GM12878 (cell line): ENCODE results near the gene SORBS1. TPM values are rescaled to one million over a fixed set of nuclear protein-coding genes. Genes with fewer than 3 reads are reported as not detected.

Experiments used
- ATAC-seq: fragments of 200-7000 bp; cut with Tn5 transposase; 3 replicates; pipeline ENCODE4 v1.9.1; 2020; ENCODE audit warnings: mild to moderate bottlenecking, moderate library complexity
- BruUV-seq: library from RNA; stranded (reverse); fragments of 400-500 nt; replicated peaks from 2 replicates; lab custom pipeline; 2021; lab: Mats Ljungman, UMichigan
- CTCF ChIA-PET: fragments of 300-600 bp; sonication (Branson Sonifier 250); formaldehyde crosslinking; extraction: SDS; loops from one replicate; lab custom pipeline; 2021; ENCODE audit warnings: inconsistent platforms; lab: Yijun Ruan, JAX
- POLR2A ChIA-PET: fragments of 350-600 bp; formaldehyde crosslinking; extraction: SDS; loops from one replicate; lab custom pipeline; 2021; ENCODE audit warnings: inconsistent platforms; lab: Charles Lee
- RAD21 ChIA-PET: fragments of 300-600 bp; sonication (Branson Sonifier 250); formaldehyde crosslinking; loops from one replicate; lab custom pipeline; 2023; ENCODE audit warnings: antibody characterized with exemption; ENCODE audit not compliant: unreplicated experiment; lab: Charles Lee
- SMC1A ChIA-PET: fragments of 300-600 bp; sonication (Branson Sonifier 250); formaldehyde crosslinking; loops from one replicate; lab custom pipeline; 2023; ENCODE audit not compliant: unreplicated experiment, uncharacterized antibody; lab: Charles Lee
- DNase-seq: peaks from one replicate; pipeline ENCODE4 v3.0.0-alpha.2; 2011; ENCODE audit warnings: low read depth, low spot score
- FAIRE-seq: peaks from 3 replicates; lab custom pipeline; 2011; peaks lifted over from hg19 to GRCh38; lab: Jason Lieb, UNC
- H2AFZ ChIP-seq: 2 replicates; pipeline ENCODE4 v1.6.0; 2011; ENCODE audit warnings: low read depth, low read length, control low read depth; ENCODE audit not compliant: control insufficient read depth
- H3K27ac ChIP-seq: 2 replicates; pipeline ENCODE4 v1.5.1; 2011; ENCODE audit warnings: control low read depth; ENCODE audit not compliant: control insufficient read depth, insufficient read depth
- H3K27me3 ChIP-seq, 2 experiments: replicated peaks in 1 of 2; 2 replicates each; pipeline versions ENCODE4 v1.6.0 to v1.6.1; 2011; ENCODE audit warnings: low read length in 1 of 2; ENCODE audit not compliant: control insufficient read depth in 2 of 2, insufficient read depth in 2 of 2
- H3K36me3 ChIP-seq, 2 experiments: 2 replicates each; pipeline ENCODE4 v1.5.1; 2011; ENCODE audit warnings: low read length in 1 of 2; ENCODE audit not compliant: control insufficient read depth in 2 of 2, insufficient read depth in 2 of 2
- H3K4me1 ChIP-seq: 2 replicates; pipeline ENCODE4 v1.6.1; 2011; ENCODE audit warnings: mild to moderate bottlenecking, low read length, moderate library complexity, mixed read lengths; ENCODE audit not compliant: control insufficient read depth, insufficient read depth
- H3K4me2 ChIP-seq: 2 replicates; pipeline ENCODE4 v1.6.0; 2011; ENCODE audit warnings: control low read depth; ENCODE audit not compliant: control insufficient read depth, insufficient read depth
- H3K4me3 ChIP-seq: fragments of 200-600 bp; sonication (generic); 2 replicates; pipeline ENCODE4 v1.5.1; 2016
- H3K79me2 ChIP-seq: 2 replicates; pipeline ENCODE4 v1.6.0; 2011; ENCODE audit warnings: low read length; ENCODE audit not compliant: control insufficient read depth, insufficient read depth
- H3K9ac ChIP-seq: 2 replicates; pipeline ENCODE4 v1.8.0; 2011; ENCODE audit warnings: low read length, control low read depth, mixed read lengths; ENCODE audit not compliant: control insufficient read depth, insufficient read depth
- H3K9me3 ChIP-seq: replicated peaks from 3 replicates; pipeline ENCODE4 v1.5.1; 2011; ENCODE audit warnings: mild to moderate bottlenecking, low read length; ENCODE audit not compliant: control insufficient read depth, insufficient read depth
- H4K20me1 ChIP-seq: 2 replicates; pipeline ENCODE4 v1.6.0; 2011; ENCODE audit not compliant: control insufficient read depth, insufficient read depth
- CBX5 ChIP-seq: sonication (generic); IDR thresholded peaks from 2 replicates; pipeline ENCODE4 v1.6.1; 2016; ENCODE audit warnings: low read depth, moderate library complexity, mild to moderate bottlenecking, inconsistent platforms
- ETV6 ChIP-seq, 2 experiments: fragments of 450-650 bp in 1 of 2; IDR thresholded peaks in 1 of 2; conservative IDR thresholded peaks in 1 of 2; 2 replicates each; pipeline ENCODE4 v1.6.1; 2014; ENCODE audit warnings: antibody characterized with exemption in 1 of 2, borderline replicate concordance in 1 of 2, low read depth in 1 of 2, mild to moderate bottlenecking in 1 of 2, moderate library complexity in 1 of 2
- IRF3 ChIP-seq: fragments of 450-650 bp; IDR thresholded peaks from 2 replicates; pipeline ENCODE4 v1.6.1; 2014; ENCODE audit warnings: mild to moderate bottlenecking
- JUNB ChIP-seq: IDR thresholded peaks from 2 replicates; pipeline ENCODE4 v1.6.1; 2016; ENCODE audit warnings: antibody characterized with exemption, mild to moderate bottlenecking
- KLF5 ChIP-seq: fragments of 450-650 bp; IDR thresholded peaks from 2 replicates; pipeline ENCODE4 v1.6.1; 2014; ENCODE audit warnings: mild to moderate bottlenecking; ENCODE audit not compliant: partially characterized antibody
- MEF2A ChIP-seq: IDR thresholded peaks from 2 replicates; pipeline ENCODE4 v1.6.1; 2011; ENCODE audit warnings: low read depth, mild to moderate bottlenecking, low read length, moderate library complexity; ENCODE audit not compliant: insufficient read depth
- PML ChIP-seq: IDR thresholded peaks from 2 replicates; pipeline ENCODE4 v1.6.1; 2012; ENCODE audit warnings: low read length, inconsistent platforms
- SIN3A ChIP-seq: IDR thresholded peaks from 2 replicates; pipeline ENCODE4 v1.6.1; 2012; ENCODE audit warnings: low read depth, low read length, improper control_type of control experiment
- SREBF2 ChIP-seq: IDR thresholded peaks from 2 replicates; pipeline ENCODE4 v1.6.1; 2012; ENCODE audit warnings: mild to moderate bottlenecking, low read length
- TCF12 ChIP-seq: IDR thresholded peaks from 2 replicates; pipeline ENCODE4 v1.6.1; 2011; ENCODE audit warnings: low read depth, mild to moderate bottlenecking, low read length
- ZBTB11 ChIP-seq: fragments of 450-650 bp; formaldehyde crosslinking; IDR thresholded peaks from 2 replicates; pipeline ENCODE4 v1.5.0; 2022; ENCODE audit warnings: mild to moderate bottlenecking, missing genetic modification characterization
- ZNF217 ChIP-seq: fragments of 450-650 bp; IDR thresholded peaks from 2 replicates; pipeline ENCODE4 v1.6.1; 2017; ENCODE audit warnings: antibody characterized with exemption, mild to moderate bottlenecking
- WGBS: methylation state at CpG from one replicate; pipeline ENCODE4 v1.1.6; 2016; ENCODE audit warnings: low lambda C conversion rate; ENCODE audit not compliant: insufficient replicate concordance, insufficient coverage; ENCODE audit errors: missing lambda C conversion rate; 5-methylcytosine and 5-hydroxymethylcytosine counted together
- in situ Hi-C: fragments of 300-500 bp; cut with MboI; formaldehyde crosslinking; loops from 9 replicates; pipeline ENCODE4 v1.14.3; 2018; ENCODE audit warnings: mixed read lengths
- intact Hi-C: fragments of 100-400 bp; cut with micrococcal nuclease; formaldehyde crosslinking; loops from one replicate; pipeline ENCODE4 v1.14.2; 2022; ENCODE audit not compliant: unreplicated experiment
- polyA plus RNA-seq, 11 experiments: library from polyadenylated mRNA; depleted of rRNA in 4 of 11; unstranded in 6 of 11; stranded (reverse) in 5 of 11; fragments of >200 nt; fragmentation: Nextera tagmentation in 4 of 11; fragmentation: Illumina TruSeq in 1 of 11; extraction: Ambion mirVana in 4 of 11; extraction: Trizol in 1 of 11; gene quantifications; 1 replicate in 1 of 11; 2 replicates in 10 of 11; pipeline versions ENCODE4 v1.2.1 to v1.2.3, GENCODE V29; 2011 to 2016; ENCODE audit warnings: inconsistent platforms in 2 of 11, missing spikeins in 2 of 11, low read depth in 1 of 11
- total RNA-seq, 4 experiments: library from RNA; depleted of rRNA in 3 of 4; stranded (reverse); fragments of >200 nt in 3 of 4; fragmentation: Illumina TruSeq in 1 of 4; extraction: Trizol in 1 of 4; gene quantifications; 2 replicates each; pipeline versions ENCODE4 v1.2.1 to v1.2.3, GENCODE V29; 2013 to 2021
- TF ChIP-seq, protein P1 (sequence below): fragments of 450-650 bp; IDR thresholded peaks from 2 replicates; pipeline ENCODE4 v1.6.1; 2016; ENCODE audit warnings: mild to moderate bottlenecking

The SORBS1 gene
- total and polyA plus RNA-seq, 10 of the 15 experiments (the other 5 are each of a cell fraction or from before 2014, with no cell fraction given), result 0.13 to 0.75 (median 0.39) TPM

DNA sequence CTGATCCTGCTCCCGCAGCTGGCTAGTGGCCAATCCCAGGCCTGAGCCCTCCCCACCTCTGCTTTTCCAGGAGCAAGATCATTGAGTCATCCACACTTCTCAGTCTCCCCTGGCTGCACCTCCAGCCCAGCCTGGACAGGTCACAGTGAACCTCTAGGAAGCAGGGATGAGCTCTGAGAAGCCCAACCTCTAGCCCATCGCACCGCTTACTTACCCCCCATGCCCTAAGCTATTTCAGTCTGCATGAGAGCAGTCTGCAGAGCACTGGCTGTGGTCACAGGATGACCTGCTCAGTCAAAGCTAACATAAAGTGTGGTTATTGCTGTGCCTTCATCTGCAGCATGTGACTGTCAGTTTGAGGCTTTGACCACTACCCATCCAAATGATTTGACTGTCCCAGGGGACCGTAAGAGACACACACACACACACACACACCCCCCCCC lies 129.2 kb downstream of the SORBS1 start (continued):
- no peak for TF ChIP-seq KLF5
- TF ChIP-seq TCF12, result 0 out of 2 replicates have a peak, but pooled peaks have one; percentile 39
- TF ChIP-seq, protein P1, sequence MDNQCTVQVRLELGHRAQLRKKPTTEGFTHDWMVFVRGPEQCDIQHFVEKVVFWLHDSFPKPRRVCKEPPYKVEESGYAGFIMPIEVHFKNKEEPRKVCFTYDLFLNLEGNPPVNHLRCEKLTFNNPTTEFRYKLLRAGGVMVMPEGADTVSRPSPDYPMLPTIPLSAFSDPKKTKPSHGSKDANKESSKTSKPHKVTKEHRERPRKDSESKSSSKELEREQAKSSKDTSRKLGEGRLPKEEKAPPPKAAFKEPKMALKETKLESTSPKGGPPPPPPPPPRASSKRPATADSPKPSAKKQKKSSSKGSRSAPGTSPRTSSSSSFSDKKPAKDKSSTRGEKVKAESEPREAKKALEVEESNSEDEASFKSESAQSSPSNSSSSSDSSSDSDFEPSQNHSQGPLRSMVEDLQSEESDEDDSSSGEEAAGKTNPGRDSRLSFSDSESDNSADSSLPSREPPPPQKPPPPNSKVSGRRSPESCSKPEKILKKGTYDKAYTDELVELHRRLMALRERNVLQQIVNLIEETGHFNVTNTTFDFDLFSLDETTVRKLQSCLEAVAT, result peak; percentile 73

DNA sequence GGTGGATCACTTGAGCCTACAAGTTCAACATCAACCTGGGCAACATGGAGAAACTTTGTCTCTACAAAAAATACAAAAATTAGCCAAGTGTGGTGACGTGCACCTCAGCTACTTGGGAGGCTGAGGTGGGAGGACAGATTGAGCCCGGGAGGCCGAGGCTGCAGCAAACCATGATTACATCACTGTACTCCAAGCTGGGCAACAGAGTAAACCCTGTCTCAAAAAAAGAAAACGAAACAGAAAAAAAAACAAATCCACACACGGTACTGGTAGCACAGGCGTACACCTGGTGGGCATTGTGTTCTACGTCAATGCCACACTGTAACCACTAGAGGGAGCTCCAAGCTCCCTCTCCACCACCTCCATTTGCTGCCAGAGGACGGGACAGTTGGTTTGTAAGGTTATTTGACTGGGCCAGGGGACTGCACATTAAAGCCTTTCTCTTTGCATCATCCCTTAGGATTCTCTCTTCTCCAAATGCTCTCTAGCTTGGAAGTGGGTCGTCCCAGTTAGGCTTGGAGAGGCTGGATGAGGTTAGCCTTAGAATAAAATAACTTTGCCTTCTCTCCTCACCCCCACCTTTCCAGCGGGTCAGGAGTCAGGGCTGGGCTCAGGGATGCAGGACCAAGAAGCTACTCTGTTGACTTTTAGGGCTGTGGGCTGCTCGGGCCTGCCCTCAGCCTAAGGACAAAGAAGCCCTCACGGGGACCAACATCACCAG lies 130.8 kb downstream of the SORBS1 start:
- Histone ChIP-seq H3K9me3 (no peaks in the 10 kb centered on the region), H3K4me3 (no peak overlapping the region), H3K79me2 (no peaks in the 10 kb centered on the region), H3K27me3 (no peaks in the 10 kb centered on the region; a peak in 1 of 4 replicates), H3K4me2 (no peak overlapping the region), H3K27ac (no peak overlapping the region), H3K4me1 (peaks cover 7% of the 10 kb centered on the region), H3K9ac (no peak overlapping the region), H3K36me3 (no peaks in the 10 kb centered on the region), H4K20me1 (no peaks in the 10 kb centered on the region), H2AFZ (peak overlapping the region; percentile 25; the same call in 1 of the 2 replicates)
- ChIA-PET SMC1A (interaction anchor here (0.6 to 5.1 kb wide), 17 partner anchors 8 to 174 kb away, joined by 3 to 81 read pairs (median 6); no protein-coding TSS in a partner anchor), RAD21 (interaction anchor here (0.5 to 4.6 kb wide), 16 partner anchors 8 to 504 kb away, joined by 3 to 54 read pairs (median 3); no protein-coding TSS in a partner anchor), CTCF (interaction anchor here (0.6 to 6.9 kb wide), 51 partner anchors 10 to 1365 kb away, joined by 3 to 147 read pairs (median 4); partner anchors contain the start of gene TCTN3), POLR2A (interaction anchor here (0.5 to 1.4 kb wide), 4 partner anchors 35 to 168 kb away, joined by 3 to 6 read pairs (median 5); no protein-coding TSS in a partner anchor)
- intact Hi-C loops (loop anchor here (1.0 to 5.0 kb wide), 3 partner anchors 58 to 297 kb away; no protein-coding TSS in a partner anchor), in situ Hi-C loops (no loop called here)
- ATAC-seq (peak; percentile 93), FAIRE-seq (peak; percentile 84), DNase-seq (peak; percentile 30)
- WGBS, result 25% methylated on average over 12 of the region's 12 CpGs
- no TSS peak for BruUV-seq
- TF ChIP-seq ETV6 (conservative IDR thresholded peaks at IDR 0.05 in 1 of 2, IDR thresholded peaks at IDR 0.05 in 1 of 2; ENCODE audit: borderline replicate concordance in 1 of 2, low read depth in 1 of 2), result no peak
- no peak for TF ChIP-seq PML
- TF ChIP-seq ZNF217, result no peak
- no peak for TF ChIP-seq ZBTB11 (CRISPR knock-in tag)
- TF ChIP-seq JUNB, result no peak
- TF ChIP-seq SREBF2, result no peak
- TF ChIP-seq, protein P1, result no peak
- TF ChIP-seq IRF3, result no peak
- no peak for TF ChIP-seq CBX5
- TF ChIP-seq SIN3A, result no peak
- TF ChIP-seq MEF2A, result no peak
